SU-DHL-6 (cell line): ENCODE measurements around the gene CKMT2.
"Not testable (repeated sequence)": the region's sequence is repeated elsewhere in the genome, so short reads cannot be mapped to it uniquely, and the experiment has no call there.

Experiments
- H2AFZ ChIP-seq: fragments of 200-600 bp; sonication (generic); 2 replicates; pipeline ENCODE4 v1.6.1; 2014; ENCODE audit warnings: low read depth, mild to moderate bottlenecking, moderate library complexity, mixed read lengths, antibody characterized with exemption, low read length; ENCODE audit not compliant: severe bottlenecking
- H3F3A ChIP-seq: fragments of 200-600 bp; shearing (Covaris generic); 2 replicates; pipeline ENCODE4 v1.6.0; 2016; ENCODE audit warnings: antibody characterized with exemption, mild to moderate bottlenecking; ENCODE audit not compliant: insufficient read depth
- H3K27ac ChIP-seq: fragments of 200-600 bp; sonication (generic); 2 replicates; pipeline ENCODE4 v1.5.1; 2016; ENCODE audit warnings: low read depth, mild to moderate bottlenecking, low read length, moderate library complexity, mixed read lengths
- H3K27me3 ChIP-seq: fragments of 200-600 bp; sonication (generic), shearing (Covaris generic); 2 replicates; pipeline ENCODE4 v1.6.0; 2014; ENCODE audit warnings: mild to moderate bottlenecking, low read length
- H3K36me3 ChIP-seq: fragments of 200-600 bp; sonication (generic); 2 replicates; pipeline ENCODE4 v1.6.1; 2014; ENCODE audit warnings: mild to moderate bottlenecking, low read length, mixed read lengths
- H3K4me2 ChIP-seq: fragments of 300-600, 200-600 bp; shearing (Covaris generic), sonication (generic); 2 replicates; pipeline ENCODE4 v1.6.0; 2014; ENCODE audit warnings: low read length, low read depth, mild to moderate bottlenecking; ENCODE audit not compliant: poor library complexity, severe bottlenecking
- H3K4me3 ChIP-seq: fragments of 200-600 bp; sonication (generic); 2 replicates; pipeline ENCODE4 v1.5.1; 2014; ENCODE audit warnings: antibody characterized with exemption, low read length, mild to moderate bottlenecking, mixed read lengths; ENCODE audit not compliant: insufficient read depth, poor library complexity, severe bottlenecking
- H3K79me2 ChIP-seq: fragments of 200-600 bp; sonication (generic); 2 replicates; pipeline ENCODE4 v1.6.1; 2014; ENCODE audit warnings: mild to moderate bottlenecking, low read length, moderate library complexity; ENCODE audit not compliant: insufficient read depth
- H3K9ac ChIP-seq: fragments of 200-600 bp; sonication (generic); 2 replicates; pipeline ENCODE4 v1.7.0; 2014; ENCODE audit warnings: mild to moderate bottlenecking, low read length
- H3K9me2 ChIP-seq: fragments of 200-600 bp; sonication (generic); replicated peaks from 2 replicates; pipeline ENCODE4 v1.6.1; 2014; ENCODE audit warnings: low read length; ENCODE audit not compliant: insufficient read depth
- H3K9me3 ChIP-seq: fragments of 200-600 bp; sonication (generic); 2 replicates; pipeline ENCODE4 v1.6.1; 2014; ENCODE audit warnings: low read length, mixed read lengths; ENCODE audit not compliant: insufficient read depth
- H4K20me1 ChIP-seq: fragments of 200-600 bp; sonication (generic); 2 replicates; pipeline ENCODE4 v1.6.1; 2014; ENCODE audit warnings: low read depth, mild to moderate bottlenecking, antibody characterized with exemption, low read length, moderate library complexity, mixed read lengths
- EZH2phosphoT487 ChIP-seq: fragments of 200-600 bp; sonication (generic), shearing (Covaris generic); conservative IDR thresholded peaks from 2 replicates; pipeline ENCODE4 v1.6.1; 2018; ENCODE audit warnings: mild to moderate bottlenecking, antibody characterized with exemption, low read length, moderate library complexity, mixed read lengths
- TF ChIP-seq, protein P1 (sequence below): fragments of 200-600 bp; sonication (generic); IDR thresholded peaks from one replicate; pipeline ENCODE4 v1.5.1; 2017; ENCODE audit warnings: antibody characterized with exemption, mild to moderate bottlenecking, low read length, moderate library complexity; ENCODE audit not compliant: insufficient read depth, poor library complexity, severe bottlenecking

CKMT2 gene

DNA sequence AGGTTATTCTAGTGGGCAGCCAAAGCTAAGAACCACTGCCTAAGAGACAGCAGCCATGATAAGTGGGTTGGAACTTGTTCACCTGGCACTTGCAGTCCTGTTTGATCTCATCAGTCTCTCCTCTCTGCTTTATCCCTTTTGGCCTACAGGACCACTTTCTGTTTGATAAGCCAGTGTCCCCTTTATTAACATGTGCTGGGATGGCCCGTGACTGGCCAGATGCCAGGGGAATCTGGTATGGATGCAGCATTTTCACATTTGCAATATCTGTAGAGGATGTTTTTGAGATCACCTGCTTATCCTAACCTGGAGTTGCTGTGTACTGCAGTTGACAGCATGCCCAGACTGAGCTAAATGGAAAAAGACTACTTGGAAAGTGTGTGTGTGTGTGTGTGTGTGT is 23.6 kb downstream of the CKMT2 start:
- Histone ChIP-seq H3K9ac (no peak overlapping the region), H3K36me3 (no peaks in the 10 kb centered on the region), H3K9me3 (no peaks in the 10 kb centered on the region), H3K27ac (no peak overlapping the region), H3K79me2 (no peaks in the 10 kb centered on the region; the same call in 1 of the 2 replicates), H3K4me3 (no peak overlapping the region), H2AFZ (no peak overlapping the region), H4K20me1 (no peaks in the 10 kb centered on the region), H3K9me2 (no peaks in the 10 kb centered on the region), H3K4me2 (no peak overlapping the region), H3F3A (no peaks in the 10 kb centered on the region), H3K27me3 (no peaks in the 10 kb centered on the region)
- TF ChIP-seq, protein P1, sequence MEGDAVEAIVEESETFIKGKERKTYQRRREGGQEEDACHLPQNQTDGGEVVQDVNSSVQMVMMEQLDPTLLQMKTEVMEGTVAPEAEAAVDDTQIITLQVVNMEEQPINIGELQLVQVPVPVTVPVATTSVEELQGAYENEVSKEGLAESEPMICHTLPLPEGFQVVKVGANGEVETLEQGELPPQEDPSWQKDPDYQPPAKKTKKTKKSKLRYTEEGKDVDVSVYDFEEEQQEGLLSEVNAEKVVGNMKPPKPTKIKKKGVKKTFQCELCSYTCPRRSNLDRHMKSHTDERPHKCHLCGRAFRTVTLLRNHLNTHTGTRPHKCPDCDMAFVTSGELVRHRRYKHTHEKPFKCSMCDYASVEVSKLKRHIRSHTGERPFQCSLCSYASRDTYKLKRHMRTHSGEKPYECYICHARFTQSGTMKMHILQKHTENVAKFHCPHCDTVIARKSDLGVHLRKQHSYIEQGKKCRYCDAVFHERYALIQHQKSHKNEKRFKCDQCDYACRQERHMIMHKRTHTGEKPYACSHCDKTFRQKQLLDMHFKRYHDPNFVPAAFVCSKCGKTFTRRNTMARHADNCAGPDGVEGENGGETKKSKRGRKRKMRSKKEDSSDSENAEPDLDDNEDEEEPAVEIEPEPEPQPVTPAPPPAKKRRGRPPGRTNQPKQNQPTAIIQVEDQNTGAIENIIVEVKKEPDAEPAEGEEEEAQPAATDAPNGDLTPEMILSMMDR: no peak
- no peak for TF ChIP-seq EZH2phosphoT487

DNA sequence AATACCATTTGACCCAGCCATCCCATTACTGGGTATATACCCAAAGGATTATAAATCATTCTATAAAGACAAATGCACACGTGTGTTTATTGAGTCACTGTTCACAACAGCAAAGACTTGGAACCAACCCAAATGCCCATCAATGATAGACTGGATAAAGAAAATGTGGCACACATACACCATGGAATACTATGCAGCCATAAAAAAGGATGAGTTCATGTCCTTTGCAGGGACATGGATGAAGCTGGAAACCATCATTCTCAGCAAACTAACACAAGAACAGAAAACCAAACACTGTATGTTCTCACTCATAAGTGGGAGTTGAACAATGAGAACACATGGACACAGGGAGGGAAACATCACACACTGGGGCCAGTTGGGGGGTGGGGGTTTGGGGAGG is 29.7 kb downstream of the CKMT2 start:
- H3K79me2 ChIP-seq, H3K36me3 ChIP-seq, H3K9me2 ChIP-seq, H3K9me3 ChIP-seq, H4K20me1 ChIP-seq, H3K27ac ChIP-seq, H2AFZ ChIP-seq, H3K4me3 ChIP-seq, H3K9ac ChIP-seq, H3K27me3 ChIP-seq, H3K4me2 ChIP-seq, H3F3A ChIP-seq: not testable (repeated sequence)

DNA sequence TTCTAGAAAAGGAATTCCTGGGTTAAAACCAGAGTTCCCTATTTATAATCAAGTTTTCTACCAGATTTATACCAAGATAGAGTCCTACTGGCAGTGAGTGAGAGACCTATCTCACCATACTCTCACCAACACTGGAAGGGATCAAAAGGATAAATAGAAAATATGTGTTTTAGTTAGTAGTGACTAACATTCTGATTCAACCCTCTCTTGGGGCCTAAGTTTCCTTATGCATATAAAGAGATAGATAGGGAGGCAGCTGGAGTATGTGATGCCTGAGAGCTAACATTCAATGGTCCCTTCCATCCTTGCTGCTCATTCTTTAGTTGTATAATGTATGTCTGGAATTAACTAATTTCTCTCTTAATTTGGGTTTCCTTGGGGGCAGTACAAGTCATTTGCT is 32.0 kb downstream of the CKMT2 start:
- TF ChIP-seq, protein P1: no peak
- no peak for TF ChIP-seq EZH2phosphoT487
- no peaks in the 10 kb centered on the region for H3K27me3 ChIP-seq
- no peaks in the 10 kb centered on the region for H3K9me3 ChIP-seq
- no peaks in the 10 kb centered on the region for H3K36me3 ChIP-seq
- H2AFZ ChIP-seq: no peak overlapping the region
- H3K9me2 ChIP-seq: no peaks in the 10 kb centered on the region
- no peaks in the 10 kb centered on the region; the same call in 1 of the 2 replicates for H3K79me2 ChIP-seq
- H3K9ac ChIP-seq: no peak overlapping the region
- no peak overlapping the region for H3K27ac ChIP-seq
- no peaks in the 10 kb centered on the region for H4K20me1 ChIP-seq
- H3K4me2 ChIP-seq: no peak overlapping the region
- no peak overlapping the region for H3K4me3 ChIP-seq
- no peaks in the 10 kb centered on the region for H3F3A ChIP-seq

DNA sequence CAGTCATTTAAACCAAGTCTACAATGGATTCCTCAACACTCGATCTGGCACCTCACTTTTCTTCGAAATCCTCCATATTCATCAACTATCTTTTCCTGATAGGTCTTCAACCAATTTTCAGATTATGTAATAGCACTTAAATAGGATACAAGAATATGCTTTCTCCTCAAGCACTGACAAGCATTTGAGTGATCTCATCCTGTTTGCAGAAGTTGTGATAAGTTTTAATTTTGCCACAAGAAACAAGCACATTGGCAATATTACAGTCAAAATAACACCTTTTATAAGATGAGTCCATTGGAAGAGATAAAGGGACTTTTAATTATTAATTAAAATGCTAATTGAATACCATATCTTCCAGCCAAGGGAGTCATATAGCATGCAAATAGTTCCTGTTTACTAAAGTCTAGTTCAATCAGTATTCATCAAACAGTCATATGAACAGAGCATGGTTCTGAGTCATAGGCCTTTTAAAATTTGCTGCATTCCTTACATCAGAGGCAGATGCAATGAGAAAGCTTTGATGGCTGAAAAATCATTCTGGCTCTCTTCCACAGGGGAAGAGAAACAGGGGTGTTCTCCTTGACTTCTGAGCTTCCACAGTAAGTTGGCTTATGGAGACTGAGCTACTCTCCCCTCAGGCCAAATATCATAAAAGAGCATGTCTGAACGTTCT is 35.5 kb downstream of the CKMT2 start:
- H4K20me1 ChIP-seq: no peaks in the 10 kb centered on the region
- H3K27ac ChIP-seq: no peak overlapping the region
- no peak overlapping the region for H3K4me2 ChIP-seq
- H3K36me3 ChIP-seq: no peaks in the 10 kb centered on the region
- no peak overlapping the region for H3K4me3 ChIP-seq
- H3K9ac ChIP-seq: no peak overlapping the region
- no peaks in the 10 kb centered on the region for H3K9me3 ChIP-seq
- H3F3A ChIP-seq: no peaks in the 10 kb centered on the region
- no peak overlapping the region for H2AFZ ChIP-seq
- no peaks in the 10 kb centered on the region for H3K9me2 ChIP-seq
- peaks cover 11% of the 10 kb centered on the region for H3K79me2 ChIP-seq
- TF ChIP-seq EZH2phosphoT487: no peak
- no peaks in the 10 kb centered on the region for H3K27me3 ChIP-seq
